GM10266 (cell line): ENCODE measurements around the gene CERS6.

Experiments
- DNase-seq: peaks from one replicate; pipeline ENCODE4 v3.0.0; 2012; ENCODE audit errors: extremely low spot score
- CTCF ChIP-seq: IDR thresholded peaks from 2 replicates; pipeline ENCODE4 v1.5.1; 2012; ENCODE audit warnings: mild to moderate bottlenecking, low read depth; ENCODE audit not compliant: control insufficient read depth, insufficient read depth; ENCODE audit errors: missing control alignments

The CERS6 gene

GRCh38 chr2:168801961-168802858 lies 346.1 kb downstream of the CERS6 start, which contains the start of gene NOSTRIN:
Gene NOSTRIN (plus strand): TSS chr2:168802637. CDS start chr2:168802647, 10 bp downstream.
- no peak for DNase-seq
- no peak for TF ChIP-seq CTCF

- DNase-seq = no peak
- no peak for TF ChIP-seq CTCF
These were observed 347.0 kb downstream of the CERS6 start for GRCh38 chr2:168802859-168803725.

- no peak for TF ChIP-seq CTCF
- no peak for DNase-seq
These were observed 348.1 kb downstream of the CERS6 start for GRCh38 chr2:168804214-168804613.

- no peak for TF ChIP-seq CTCF
- DNase-seq = no peak
These were observed 349.5 kb downstream of the CERS6 start for GRCh38 chr2:168805615-168806014.

- no peak for DNase-seq
- TF ChIP-seq CTCF = no peak
These were observed 353.5 kb downstream of the CERS6 start for GRCh38 chr2:168809537-168809936.

GRCh38 chr2:168810235-168810634 lies 354.2 kb downstream of the CERS6 start:
- no peak for TF ChIP-seq CTCF
- no peak for DNase-seq
